CD4-positive, alpha-beta T cell treated with Interleukin-2 at 100 ng/mL for 4 hours (primary cell): Measurements from ENCODE around the gene MAPT.
A peak's percentile ranks its signal among the peaks of the same experiment; 100 is the strongest.

ENCODE experiments used
- DNase-seq: peaks from one replicate; pipeline ENCODE4 v3.0.0-alpha.2; 2020; ENCODE audit warnings: low spot score

MAPT gene

GRCh38 chr17:45894022-45894784 lies at the start of gene MAPT:
Gene MAPT, plus strand, starts transcription at chr17:45894554. Its CDS starts 67,784 bp downstream, at chr17:45962338.
- DNase-seq = peak; percentile 83

GRCh38 chr17:45844695-45845375 lies 49.5 kb upstream of the MAPT start, which contains the start of gene SPPL2C:
Gene SPPL2C, plus strand, starts transcription at chr17:45844881. Its CDS starts 26 bp downstream, at chr17:45844907.
- no peak for DNase-seq

- DNase-seq = no peak
Observed at GRCh38 chr17:45845376-45846185, 48.8 kb upstream of the MAPT start.

DNA sequence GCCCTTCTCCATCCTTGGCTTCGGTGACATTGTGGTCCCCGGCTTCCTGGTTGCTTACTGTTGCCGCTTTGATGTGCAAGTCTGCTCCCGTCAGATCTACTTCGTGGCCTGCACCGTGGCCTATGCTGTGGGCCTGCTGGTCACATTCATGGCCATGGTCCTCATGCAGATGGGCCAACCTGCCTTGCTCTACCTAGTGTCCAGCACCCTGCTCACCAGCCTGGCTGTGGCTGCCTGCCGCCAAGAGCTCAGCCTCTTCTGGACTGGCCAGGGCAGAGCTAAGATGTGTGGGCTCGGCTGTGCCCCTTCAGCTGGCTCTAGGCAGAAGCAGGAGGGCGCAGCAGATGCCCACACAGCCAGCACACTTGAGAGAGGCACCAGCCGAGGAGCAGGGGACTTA lies 48.1 kb upstream of the MAPT start:
- DNase-seq = no peak

- no peak for DNase-seq
Observed at GRCh38 chr17:45846646-45847045, 47.7 kb upstream of the MAPT start.

DNA sequence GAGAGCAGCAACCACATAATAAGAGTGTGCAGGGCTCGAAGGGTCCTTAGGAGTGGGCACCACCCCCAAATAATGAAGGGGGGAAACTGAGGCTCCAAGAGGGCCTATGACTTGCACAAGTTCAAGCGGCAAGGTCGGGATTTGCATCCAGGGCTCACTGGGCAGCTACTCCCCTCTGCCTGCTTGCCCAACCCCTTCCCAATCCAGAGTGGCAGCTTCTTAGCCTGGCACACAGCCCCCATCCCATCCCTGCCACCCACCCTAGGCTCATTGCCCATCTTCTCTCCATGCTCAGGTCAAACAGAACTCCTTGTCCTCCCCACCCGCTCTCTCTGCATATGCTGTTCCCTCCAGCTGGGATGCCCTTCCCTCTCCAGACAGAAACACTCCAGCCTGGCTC lies 47.3 kb upstream of the MAPT start:
- no peak for DNase-seq

DNA sequence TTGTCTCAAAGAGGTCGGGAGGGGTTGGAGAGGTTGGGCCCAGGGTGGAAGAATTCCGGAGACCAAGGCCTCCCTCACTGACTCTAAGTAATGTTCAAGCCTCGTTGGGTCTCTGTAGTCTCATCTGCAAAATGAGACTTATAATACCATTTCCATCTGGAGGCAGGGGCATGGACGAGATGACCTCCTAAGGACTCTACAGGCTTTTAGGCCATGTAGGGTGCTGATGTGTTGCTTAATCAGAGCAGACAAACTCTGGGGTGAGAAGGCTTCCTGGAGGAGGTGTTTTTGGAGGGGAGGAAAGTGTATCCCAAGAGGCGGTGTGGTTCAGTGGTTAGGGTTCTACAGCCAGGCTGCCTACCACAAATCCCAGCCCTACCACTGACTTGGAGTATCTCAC lies 46.6 kb upstream of the MAPT start:
- no peak for DNase-seq

GRCh38 chr17:45848405-45848804 lies 45.9 kb upstream of the MAPT start:
- DNase-seq = no peak

- DNase-seq = no peak
Observed at GRCh38 chr17:45848868-45849535, 45.4 kb upstream of the MAPT start.

DNA sequence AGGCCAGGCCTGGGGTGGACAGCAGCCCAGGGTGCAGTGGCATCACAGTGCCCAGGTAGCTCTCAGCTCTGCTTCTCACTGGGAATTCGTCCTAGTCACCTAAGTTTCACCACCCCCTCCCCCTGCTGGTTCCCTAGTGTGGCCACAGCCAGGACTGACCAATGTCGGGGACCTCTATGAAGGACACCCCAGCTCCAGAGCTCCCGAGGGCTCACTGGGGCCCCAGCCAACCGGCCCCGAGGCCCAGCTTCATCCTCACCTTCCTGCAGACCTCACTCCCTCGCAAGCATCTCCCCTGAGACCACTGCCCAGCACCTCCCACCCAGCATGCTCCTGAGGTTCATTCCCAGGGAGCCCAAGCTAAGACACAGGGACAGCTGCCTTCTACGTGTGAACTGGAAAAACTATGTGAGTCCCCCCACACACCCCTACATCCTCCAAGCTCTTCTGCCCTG lies 44.8 kb upstream of the MAPT start:
- no peak for DNase-seq

DNA sequence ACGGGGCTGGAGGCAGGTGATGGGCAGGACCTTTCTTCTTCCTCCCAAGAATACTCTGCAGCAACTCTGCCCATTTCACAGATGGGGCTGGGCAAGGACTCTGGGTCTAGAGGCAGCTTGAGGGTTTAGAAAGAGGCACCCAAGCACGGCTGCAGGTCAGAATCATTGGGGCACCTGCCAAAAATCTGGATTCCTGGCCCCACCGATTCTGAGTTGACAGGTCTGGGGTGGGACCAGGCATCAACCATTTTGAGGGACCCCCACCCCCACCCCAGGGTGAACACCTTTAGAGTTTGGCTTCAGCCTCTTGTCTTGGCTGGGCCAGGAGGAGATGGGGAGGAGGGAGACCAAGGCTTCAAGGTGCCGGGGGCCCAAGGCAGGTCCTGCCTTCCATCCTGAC lies 44.3 kb upstream of the MAPT start:
- no peak for DNase-seq

- DNase-seq = no peak
Observed at GRCh38 chr17:45850468-45850867, 43.9 kb upstream of the MAPT start.

DNA sequence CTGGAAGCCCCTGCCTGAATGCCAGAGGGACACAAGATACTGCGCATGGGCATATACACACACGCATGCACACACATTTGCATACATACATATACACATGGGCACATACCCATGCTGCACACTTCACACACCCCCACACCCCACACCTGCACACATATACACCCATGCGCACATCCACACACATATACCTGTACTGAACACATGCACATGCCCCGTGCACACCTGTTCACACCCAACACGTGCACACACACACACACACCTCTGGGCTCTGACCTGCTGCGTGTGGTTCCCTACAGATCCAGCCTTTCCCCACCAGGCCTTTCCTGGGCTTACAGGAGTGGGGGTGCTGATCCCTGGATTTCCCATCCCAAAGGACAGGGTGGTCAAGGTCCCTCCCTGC lies 43.3 kb upstream of the MAPT start:
- no peak for DNase-seq

DNA sequence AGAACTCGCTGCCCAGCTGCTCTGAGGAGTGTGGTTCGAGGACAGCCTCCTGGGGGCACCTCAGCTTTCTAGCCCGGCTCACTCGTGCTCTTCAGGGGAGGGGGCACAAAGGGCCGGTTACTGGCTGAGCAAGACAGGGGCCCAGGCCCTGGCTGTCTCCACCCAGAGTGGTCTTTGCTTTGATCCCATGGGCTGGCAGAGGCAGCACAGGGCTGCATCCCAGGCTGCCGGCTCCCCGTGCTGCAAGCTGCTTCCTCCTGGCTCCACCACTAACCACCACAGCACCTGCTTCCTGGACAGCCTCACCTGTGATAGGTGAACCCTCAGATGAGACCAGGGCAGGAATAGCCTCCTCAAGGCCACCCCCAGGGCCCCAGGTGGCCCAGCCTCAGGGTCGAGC lies 42.9 kb upstream of the MAPT start:
- no peak for DNase-seq

GRCh38 chr17:45851873-45852272 lies 42.5 kb upstream of the MAPT start:
- no peak for DNase-seq

DNA sequence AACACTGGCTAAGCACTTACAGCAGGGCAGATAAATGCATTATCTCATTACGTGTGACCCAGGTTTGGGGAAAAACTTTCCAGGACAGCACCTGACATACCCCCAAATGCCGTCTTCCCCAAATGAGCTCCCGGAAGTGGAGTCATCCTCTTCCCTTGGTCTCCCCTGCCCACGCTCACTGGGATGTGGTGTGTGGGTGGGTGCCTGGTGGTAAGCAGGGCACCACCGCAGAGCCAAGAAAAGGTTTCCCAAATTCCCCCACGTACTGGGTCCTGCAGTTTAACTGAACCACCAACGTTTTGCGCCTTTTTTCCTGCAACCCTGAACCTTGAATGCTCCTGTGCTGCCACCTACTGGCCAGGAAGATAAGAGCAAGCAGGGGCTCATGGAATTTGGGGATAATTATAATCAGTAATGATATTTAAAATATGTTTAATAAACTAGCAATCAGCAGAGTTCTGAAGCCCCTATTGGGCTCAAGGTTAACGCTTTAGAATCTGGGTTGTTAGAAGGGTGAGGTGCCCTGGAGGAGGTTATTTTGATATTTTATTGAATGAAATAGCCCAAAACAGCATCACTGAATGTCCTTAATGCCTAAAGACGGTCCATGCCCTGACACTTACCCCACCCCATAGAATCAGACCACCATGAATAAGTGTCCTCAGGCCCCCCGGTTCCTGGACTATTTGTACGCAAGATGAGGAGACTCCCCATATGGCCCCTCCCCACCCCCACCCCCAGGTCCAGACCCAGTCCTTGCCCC lies 41.6 kb upstream of the MAPT start:
- peak; percentile 59 for DNase-seq

DNA sequence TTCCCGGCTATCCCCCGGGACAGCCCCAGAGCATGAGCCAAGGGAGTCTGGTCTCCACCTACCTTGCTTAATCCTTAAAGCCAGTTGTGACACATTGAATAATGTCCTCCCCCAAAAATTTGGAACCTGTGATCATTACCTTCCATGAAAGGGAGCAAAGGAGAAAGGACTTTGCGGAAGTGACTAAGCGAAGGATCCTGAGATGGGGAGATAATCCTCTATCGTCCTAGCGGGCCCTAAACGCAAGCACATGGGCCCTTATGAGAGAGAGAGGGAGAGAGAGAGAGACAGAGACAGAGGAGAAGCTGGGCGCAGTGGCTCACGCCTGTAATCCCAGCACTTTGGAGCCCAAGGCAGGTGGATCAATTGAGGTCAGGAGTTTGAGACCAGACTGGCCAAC lies 40.1 kb upstream of the MAPT start:
- DNase-seq = no peak

DNA sequence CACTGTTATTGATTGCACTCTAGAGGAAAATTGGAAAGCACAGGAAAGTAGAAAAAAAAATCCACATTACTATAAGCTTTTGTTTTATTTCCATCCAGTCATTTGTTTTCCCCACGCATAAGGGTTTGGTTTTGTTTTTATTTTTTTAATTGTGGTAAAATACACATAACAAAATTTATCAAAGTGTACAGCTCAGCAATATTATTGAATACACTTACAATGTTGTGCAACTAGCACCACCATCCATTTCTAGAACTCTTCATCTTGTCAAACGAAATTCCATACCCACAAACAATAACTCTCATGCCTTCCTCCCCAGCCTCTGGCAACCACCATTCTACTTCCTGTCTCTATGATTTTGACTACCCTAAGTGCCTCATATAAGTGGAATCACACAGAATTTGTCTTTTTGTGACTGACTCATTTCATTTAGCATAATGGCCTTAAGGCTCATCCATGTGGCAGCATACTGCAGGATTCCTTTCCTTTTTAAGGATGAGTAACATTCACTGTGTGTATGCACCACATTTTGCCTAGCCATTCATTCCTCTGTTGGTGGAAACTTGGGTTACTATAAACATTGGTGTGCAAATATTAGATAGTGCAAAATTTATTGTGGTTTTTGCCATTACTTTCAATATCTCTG lies 38.5 kb upstream of the MAPT start:
- no peak for DNase-seq

DNA sequence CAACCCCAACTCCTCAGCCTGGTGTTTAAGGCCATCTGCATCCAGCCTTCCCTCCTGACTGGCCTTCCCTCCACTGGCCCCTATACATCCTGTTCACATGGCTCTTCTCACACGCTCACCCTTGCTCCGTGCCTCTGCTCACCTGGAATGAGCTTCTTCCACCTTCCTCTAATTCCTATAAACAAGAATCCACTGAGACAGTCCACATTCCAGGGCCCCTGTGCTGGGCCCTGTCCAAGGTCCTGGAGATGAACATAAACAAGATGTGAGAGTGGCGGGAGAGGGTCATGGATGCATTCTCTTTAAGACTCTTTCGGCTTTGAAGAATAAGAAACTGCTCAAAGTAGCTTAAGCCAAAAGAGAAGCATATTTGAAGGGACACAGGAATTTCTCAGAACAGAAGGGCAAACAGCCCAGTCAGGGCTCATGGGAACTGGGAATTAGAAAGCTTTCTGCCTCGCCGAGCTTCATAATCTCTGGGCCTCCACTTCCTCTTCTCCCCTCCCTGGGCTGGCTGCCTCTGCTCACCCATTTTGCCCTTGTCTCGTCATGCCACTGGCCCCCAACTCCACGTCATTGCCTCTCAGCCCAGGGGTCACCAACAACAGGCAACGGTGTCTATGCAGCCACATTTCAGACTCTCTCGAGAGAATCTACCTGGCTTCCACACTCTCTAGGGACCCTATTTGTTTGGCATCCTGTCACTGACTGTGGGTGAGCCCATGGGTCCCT lies 36.2 kb upstream of the MAPT start:
- no peak for DNase-seq

DNA sequence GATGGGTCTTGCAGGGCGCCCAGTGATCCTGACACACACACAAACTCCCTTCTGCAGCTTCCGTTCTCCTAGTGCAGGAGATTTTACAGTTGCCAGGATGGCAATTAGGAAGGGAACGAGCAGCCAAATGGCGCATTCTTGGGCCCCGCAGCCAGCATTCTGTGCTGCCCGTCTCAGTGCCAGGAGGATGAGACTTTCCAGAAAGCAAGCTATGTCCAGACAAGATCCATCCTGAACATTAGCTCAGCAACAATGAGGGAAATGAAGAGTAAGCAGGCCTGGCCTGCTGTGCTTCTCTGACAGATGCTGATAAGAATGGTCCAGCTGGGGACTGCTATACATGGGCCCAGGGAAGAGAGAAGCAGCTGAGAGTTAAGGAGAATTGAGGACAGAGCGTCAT lies 33.2 kb upstream of the MAPT start:
- no peak for DNase-seq
